ENCODE measurements around the gene XPO5. TPM values are rescaled to one million over a fixed set of nuclear protein-coding genes. Genes with fewer than 3 reads are reported as not detected.

The XPO5 gene
- total RNA-seq, 2 donors from 2014 or later = 11.9 to 33.2 TPM

DNA sequence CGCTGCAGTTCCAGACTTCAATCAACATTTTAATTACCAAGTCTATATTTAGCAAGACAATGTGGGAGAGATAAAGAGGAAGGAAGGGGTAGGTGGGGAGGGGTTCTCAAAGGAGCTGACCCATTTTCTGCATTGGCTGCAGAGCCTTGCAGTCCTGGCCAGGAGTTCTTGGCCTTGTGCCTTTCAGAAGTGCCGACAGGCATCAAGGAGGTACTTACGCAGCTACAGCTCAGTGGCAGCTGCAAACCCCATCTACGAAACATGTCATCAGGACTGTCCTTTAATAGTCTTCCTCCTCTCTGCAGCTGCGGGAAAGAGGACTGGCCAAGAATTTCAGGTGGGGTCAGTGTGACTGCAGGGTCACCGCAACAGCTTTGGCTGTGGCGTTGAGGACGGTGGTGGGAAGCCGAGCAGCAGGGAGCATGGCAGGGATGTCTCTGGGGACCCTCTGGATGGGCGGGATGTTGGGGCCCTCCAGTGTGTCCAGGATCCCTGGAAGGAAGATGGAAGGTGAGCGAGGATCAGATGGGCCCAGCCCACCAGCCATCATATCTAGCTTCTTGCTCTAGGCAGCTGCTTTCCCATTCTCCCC is 63.9 kb downstream of the XPO5 start:
- ATAC-seq (ENCODE audit: insufficient number of reproducible peaks, low FRiP score, low read depth) = no peak
- H3K4me1 ChIP-seq (ENCODE audit: control insufficient read depth in 1 of 2, low read depth in 2 of 2) = peaks cover 19 to 43% of the 10 kb centered on the region in 2 donors
- DNase-seq (ENCODE audit: low spot score) = no peak
- TF ChIP-seq, protein P1, sequence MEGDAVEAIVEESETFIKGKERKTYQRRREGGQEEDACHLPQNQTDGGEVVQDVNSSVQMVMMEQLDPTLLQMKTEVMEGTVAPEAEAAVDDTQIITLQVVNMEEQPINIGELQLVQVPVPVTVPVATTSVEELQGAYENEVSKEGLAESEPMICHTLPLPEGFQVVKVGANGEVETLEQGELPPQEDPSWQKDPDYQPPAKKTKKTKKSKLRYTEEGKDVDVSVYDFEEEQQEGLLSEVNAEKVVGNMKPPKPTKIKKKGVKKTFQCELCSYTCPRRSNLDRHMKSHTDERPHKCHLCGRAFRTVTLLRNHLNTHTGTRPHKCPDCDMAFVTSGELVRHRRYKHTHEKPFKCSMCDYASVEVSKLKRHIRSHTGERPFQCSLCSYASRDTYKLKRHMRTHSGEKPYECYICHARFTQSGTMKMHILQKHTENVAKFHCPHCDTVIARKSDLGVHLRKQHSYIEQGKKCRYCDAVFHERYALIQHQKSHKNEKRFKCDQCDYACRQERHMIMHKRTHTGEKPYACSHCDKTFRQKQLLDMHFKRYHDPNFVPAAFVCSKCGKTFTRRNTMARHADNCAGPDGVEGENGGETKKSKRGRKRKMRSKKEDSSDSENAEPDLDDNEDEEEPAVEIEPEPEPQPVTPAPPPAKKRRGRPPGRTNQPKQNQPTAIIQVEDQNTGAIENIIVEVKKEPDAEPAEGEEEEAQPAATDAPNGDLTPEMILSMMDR (IDR thresholded peaks at IDR 0.05) = no peak
- H3K4me3 ChIP-seq = no peak overlapping the region
- H3K9me3 ChIP-seq = no peaks in the 10 kb centered on the region
- no peaks in the 10 kb centered on the region for H3K27me3 ChIP-seq (replicated peaks; ENCODE audit: insufficient read depth)
- no peak overlapping the region for H3K27ac ChIP-seq
- peaks cover 24% of the 10 kb centered on the region for H3K36me3 ChIP-seq

DNA sequence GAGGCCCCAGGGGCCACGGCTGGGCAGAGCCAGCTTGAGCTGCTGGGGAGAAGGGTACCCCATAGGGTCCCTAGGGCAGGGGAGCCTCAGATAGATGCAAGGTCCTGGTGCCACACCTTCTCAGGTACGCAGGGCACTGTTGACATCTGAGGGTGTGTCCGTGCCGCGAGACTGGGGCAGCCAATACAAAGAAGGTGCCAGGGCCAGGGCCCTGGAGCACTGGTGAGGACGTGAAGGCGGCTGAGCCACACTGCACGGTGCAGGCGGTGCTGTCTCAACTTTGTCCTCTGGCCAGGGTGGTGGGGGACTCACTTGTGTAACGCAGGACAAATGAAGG is 65.0 kb downstream of the XPO5 start:
- ATAC-seq (ENCODE audit: insufficient number of reproducible peaks, low FRiP score, low read depth) (no peak), DNase-seq (ENCODE audit: low spot score) (no peak)
- Histone ChIP-seq H3K27me3 (replicated peaks; ENCODE audit: insufficient read depth) (no peaks in the 10 kb centered on the region), H3K27ac (peak overlapping the region; percentile 21 to 23), H3K9me3 (no peaks in the 10 kb centered on the region), H3K4me1 (ENCODE audit: control insufficient read depth in 1 of 2, low read depth in 2 of 2) (peaks cover 15 to 40% of the 10 kb centered on the region in 2 donors), H3K4me3 (peak overlapping the region; percentile 78), H3K36me3 (peaks cover 24% of the 10 kb centered on the region)
- TF ChIP-seq, protein P1 (IDR thresholded peaks at IDR 0.05) = no peak

DNA sequence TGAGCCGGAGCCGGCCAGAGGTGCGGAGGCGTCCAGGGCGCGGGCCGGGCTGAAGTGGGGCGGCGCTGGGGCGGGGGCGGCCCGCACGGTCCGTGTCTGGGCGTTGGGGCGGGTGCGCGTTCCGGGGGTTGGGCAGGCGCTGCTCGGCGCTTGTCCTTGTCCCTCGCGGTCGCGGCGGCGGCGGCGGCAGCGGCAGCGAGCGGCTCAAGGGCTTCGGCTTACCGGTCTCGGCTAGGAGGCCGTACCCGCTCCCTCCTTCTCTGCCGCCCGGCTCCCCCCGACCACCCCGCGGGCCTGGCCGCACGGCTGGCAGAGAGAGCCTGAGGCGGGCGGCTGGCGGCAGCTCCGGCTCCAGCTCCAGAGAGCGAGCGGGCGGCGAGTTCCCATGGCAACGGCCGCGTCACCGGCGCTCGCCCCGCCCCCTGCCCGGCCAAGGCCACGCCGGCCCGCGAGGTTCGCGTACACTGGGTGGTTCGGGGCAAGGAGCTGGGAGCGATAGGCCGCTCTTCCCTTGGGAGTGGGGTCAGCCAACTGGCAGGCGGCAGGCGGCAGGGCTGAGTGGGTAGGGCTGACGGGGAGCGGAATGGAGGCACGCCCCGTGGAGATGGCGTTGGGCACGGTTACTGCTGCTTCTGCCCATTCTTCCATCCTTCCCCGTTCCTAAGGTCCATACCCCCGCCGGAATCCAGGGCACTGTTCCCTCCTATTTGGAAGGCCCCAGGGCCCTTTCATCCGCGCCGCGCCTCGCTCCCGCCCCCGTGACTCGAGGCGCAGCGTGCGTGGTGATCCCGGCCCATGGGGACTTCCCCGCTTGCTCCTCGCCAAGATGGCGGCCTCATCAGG is 65.6 kb downstream of the XPO5 start, which contains the start of gene LRRC73:
LRRC73 (minus strand) TSS at position 363 of the 843 bp plus-strand sequence. CDS start 561 bp downstream, outside the sequence.
- ATAC-seq (ENCODE audit: insufficient number of reproducible peaks, low FRiP score, low read depth) (peak; percentile 59), DNase-seq (ENCODE audit: low spot score) (peak; percentile 41)
- TF ChIP-seq, protein P1 (IDR thresholded peaks at IDR 0.05) = no peak
- no peaks in the 10 kb centered on the region for H3K27me3 ChIP-seq (replicated peaks; ENCODE audit: insufficient read depth)
- H3K4me1 ChIP-seq (ENCODE audit: control insufficient read depth in 1 of 2, low read depth in 2 of 2) = peaks cover 11 to 34% of the 10 kb centered on the region in 2 donors
- H3K36me3 ChIP-seq = peaks cover 24% of the 10 kb centered on the region
- H3K4me3 ChIP-seq = peak within 1 kb of the TSS; percentile 78
- no peaks in the 10 kb centered on the region for H3K9me3 ChIP-seq
- H3K27ac ChIP-seq = peak within 1 kb of the TSS; percentile 21 to 23

DNA sequence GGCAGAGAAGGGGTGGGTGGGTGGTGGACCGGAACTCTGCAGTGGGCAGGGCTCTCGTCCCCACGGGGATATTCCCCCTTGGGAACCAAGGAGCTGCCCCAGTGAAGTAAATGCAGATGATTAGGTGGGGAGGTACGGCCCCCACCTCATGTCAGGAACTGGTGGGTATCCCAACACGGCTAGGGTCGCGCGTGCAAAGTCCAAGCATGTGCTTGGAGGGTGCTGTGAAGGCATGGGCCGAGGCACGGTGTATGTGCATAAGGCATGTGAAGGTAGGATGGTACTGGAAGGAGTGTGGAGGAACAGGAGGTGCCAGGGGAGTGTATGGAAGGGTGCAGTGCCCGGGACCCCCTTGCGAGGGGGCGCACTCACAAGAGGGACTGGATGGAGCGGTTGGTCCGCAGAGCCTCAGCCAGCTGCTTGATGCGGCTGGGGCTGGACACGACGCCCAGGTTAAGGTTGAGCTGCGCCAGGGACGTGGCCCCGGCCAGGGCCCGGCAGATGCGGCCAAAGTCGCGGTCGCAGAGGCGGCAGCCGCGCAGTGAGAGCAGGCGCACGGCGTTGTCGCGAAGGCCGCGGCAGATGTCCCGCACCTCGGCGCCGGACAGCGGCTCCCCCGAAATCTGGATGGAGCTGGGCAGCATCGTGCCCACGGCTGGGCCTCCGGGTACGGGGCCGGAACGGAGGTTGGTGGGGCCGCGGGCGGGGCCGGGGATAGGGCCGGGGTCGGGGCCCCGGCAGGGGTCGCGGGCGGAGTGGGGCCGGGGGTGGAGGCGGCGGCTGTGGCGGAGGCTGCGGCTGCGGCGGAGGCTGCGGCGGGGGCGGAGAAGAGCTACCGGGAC is 66.5 kb downstream of the XPO5 start:
- Histone ChIP-seq H3K9me3 (no peaks in the 10 kb centered on the region), H3K36me3 (peaks cover 24% of the 10 kb centered on the region), H3K4me3 (peak overlapping the region; percentile 78), H3K4me1 (ENCODE audit: control insufficient read depth in 1 of 2, low read depth in 2 of 2) (peaks cover 11 to 25% of the 10 kb centered on the region in 2 donors), H3K27ac (no peak overlapping the region), H3K27me3 (replicated peaks; ENCODE audit: insufficient read depth) (no peaks in the 10 kb centered on the region)
- TF ChIP-seq, protein P1 (IDR thresholded peaks at IDR 0.05) = no peak
- ATAC-seq (ENCODE audit: insufficient number of reproducible peaks, low FRiP score, low read depth) (no peak), DNase-seq (ENCODE audit: low spot score) (no peak)
